Hematopoietic multipotent progenitor cell (in vitro differentiated cells): ENCODE data around the gene GPC2. TPM values are rescaled to one million over a fixed set of nuclear protein-coding genes. Genes with fewer than 3 reads are reported as not detected.
"Not testable (repeated sequence)": the region's sequence is repeated elsewhere in the genome, so short reads cannot be mapped to it uniquely, and the experiment has no call there.

Experiments used
- DNase-seq, 3 donors: peaks; one replicate each; pipeline ENCODE4 v3.0.0-alpha.2; 2011 to 2015; ENCODE audit warnings: low read depth in 2 of 3, low spot score in 2 of 3
- total RNA-seq: library from RNA; depleted of rRNA; stranded (reverse); fragments of >200 nt; gene quantifications from one replicate; pipeline ENCODE4 v1.2.3, GENCODE V29; 2012

GPC2 gene
- total RNA-seq, 1 donor: 6.2 TPM

- no peak for DNase-seq
Measured at GRCh38 chr7:100208911-100209408, 31.8 kb upstream of the GPC2 start.

DNA sequence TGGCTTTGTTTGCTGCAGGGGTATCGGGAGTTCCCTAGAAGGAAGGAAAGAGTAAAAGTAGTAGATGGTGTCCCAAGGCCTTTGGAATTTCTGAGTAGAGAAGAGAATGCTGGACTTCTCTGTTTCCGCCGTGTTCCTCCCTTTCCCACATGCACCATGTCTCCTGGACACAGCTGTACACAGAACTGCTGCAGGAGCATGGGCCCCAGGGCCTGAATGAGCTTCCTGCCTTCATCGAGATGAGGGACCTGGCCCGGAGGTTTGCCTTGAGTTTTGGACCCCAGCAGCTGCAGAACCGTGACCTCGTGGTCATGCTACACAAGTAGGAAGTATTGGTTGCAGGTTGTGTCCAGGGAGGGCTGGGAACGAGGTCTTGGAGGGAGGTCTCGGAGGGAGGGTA is 27.3 kb upstream of the GPC2 start:
- no peak for DNase-seq

DNA sequence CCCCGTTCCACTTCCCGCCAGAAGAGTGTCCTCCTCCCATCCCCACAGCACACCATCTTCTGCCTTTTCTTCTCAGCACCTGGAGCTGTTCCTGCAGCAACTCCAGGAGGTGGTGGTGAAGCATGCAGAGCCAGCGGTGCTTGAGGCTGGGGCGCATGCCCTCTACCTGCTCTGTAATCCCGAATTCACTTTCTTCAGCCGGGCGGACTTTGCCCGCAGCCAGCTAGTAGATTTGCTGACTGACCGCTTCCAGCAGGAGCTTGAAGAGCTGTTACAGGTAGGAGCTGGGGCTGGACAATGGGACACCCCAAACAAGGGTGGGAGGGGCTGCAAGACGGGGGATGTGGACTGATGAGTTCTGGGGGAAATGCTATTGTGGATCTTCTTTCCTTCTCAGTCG is 23.5 kb upstream of the GPC2 start:
- DNase-seq: no peak

DNA sequence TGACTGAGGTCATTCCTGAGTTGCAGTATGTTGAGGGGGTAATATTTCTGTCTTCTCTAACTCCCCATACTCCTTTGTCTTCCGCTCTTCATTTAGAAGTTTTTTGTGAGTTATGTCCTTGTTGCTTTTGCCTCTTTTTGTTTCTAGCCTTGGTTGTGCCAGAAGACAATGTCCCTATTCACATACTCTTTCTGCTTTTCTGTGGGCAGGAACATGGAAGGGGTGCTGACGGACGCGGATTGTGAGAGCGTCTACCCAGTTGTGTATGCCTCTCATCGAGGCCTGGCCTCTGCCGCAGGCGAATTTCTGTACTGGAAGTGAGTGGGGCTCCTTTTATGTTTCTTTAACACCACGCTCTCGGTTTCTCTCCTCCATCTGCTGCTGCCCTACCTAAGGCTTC is 21.1 kb upstream of the GPC2 start:
- DNase-seq: no peak

DNA sequence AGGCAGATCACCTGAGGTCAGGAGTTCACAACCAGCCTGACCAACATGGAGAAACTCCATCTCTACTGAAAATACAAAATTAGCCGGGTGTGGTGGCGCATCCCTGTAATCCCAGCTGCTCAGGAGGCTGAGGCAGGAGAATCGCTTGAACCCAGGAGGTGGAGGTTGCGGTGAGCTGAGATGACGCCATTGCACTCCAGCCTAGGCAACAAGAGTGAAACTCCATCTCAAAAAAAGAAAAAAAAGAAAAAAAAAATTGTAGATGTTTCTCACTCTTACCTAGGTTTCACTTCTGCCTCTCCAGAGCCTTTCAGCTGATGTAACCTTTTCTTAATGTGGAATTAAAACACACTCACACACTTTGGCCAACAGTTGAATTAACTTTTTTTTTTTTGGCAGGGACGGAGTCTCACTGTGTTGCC is 18.7 kb upstream of the GPC2 start:
- DNase-seq: not testable (repeated sequence)

- DNase-seq: no peak
Measured at GRCh38 chr7:100195222-100195621, 18.0 kb upstream of the GPC2 start.

DNA sequence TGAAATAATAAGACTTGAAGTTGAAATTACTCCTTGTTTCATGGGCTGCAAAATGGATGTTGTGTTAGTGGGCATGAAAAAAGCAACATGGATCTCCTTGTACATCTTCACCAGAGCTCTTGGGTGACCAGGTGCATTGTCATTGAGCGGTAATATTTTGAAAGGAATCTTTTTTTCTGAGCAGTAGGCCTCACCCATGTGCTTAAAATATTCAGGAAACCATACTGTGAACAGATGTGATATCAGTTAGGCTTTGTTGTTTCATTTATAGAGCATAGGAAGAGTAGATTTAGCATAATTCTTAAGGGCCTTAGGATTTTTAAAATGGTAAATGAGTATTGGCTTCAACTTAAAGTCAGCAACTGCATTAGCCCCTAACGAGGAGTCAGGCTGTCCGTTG is 15.8 kb upstream of the GPC2 start:
- no peak for DNase-seq

DNA sequence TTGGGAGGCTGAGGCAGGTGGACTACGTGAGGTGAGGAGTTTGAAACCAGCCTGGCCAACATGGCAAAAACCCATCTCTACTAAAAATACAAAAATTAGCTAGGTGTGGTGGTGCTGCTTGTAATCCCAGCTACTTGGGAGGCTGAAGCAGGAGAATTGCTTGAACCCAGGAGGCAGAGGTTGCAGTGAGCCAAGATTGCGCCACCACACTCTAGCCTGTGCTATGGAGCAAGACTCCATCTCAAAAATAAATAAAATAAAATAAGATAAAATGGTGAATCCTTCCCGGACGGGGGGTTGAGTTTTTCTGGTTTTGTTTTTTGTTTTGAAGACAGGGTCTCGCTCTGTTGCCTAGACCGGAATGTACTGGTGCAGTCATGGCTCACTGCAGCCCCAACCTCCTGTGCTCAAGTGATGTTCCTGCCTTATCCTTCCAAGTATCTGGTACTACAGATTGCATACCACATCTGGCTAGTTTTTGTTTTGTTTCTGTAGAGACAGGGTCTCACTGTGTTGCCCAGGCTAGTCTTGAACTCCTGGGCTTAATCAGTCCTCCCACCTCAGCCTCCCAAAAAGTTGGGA is 15.2 kb upstream of the GPC2 start:
- DNase-seq: not testable (repeated sequence)

DNA sequence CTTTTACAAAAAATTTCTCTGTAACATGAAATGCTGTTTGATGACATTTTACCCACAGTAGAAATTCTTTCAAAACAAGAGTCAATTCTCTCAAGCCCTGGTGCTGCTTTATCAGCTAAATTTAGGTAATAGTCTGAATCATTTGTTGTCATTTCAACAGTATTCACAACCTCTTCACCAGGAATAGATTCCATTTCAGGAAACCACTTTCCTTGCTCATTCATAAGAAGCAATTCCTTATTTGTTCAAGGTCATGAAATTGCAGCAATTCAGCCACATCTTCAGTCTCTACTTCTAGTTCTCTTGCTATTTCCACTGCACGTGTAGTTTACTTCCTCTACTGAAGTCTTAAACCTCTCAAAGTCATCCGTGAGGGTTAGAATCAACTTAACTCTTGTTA is 14.6 kb upstream of the GPC2 start:
- no peak for DNase-seq

DNA sequence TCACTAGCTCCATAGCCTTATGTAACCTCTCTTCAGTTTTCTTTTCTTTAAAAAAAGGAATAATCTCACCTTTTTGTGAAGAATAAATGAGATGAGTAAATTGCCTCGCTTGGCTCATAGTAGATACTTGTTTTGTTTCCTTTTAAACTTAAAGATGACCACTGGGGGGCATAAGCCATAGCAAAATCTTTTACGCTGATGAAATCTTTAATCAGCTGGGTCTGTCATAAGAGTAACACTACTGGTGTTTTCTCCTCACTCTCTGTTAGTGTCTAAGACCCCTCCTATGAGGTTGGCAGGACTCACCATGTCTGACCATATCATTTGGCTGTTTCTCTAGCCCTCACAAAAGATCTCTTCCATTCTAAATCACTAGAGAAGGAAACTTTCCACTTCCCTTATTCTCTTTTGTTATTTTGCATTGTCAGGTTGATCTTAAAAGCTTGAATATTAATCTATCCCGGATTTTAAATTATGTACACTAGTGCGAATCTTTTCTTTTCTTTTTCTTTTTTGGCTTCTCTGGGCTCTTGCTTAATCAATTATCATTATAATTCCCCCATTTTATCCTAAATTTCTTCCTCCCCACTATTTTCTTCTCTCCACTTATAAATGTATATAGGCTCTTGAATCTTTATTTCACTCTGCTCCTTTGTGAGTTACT is 13.0 kb upstream of the GPC2 start:
- DNase-seq: peak in 2 of 3 donors; percentile 34 to 52

- no peak for DNase-seq
Measured at GRCh38 chr7:100189061-100189460, 11.9 kb upstream of the GPC2 start.

DNA sequence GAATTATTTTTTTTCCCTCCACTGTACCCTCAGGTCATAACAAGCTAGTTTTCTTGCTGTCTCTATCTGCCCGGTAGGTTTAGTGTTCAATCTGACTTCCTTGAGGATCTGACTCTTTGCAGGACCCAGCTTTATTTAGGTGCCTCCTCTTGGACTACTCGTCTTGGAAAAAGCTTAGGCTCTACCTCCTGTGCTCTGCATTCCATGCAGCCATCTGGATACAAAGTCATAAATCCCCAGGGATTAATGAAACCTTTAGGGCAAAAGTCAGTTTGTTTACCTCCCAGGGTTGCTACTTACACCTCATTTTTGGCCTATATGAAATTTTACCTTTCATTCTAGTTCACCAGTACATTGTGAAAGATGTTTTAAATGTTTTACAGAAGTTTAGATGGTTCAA is 8.5 kb upstream of the GPC2 start:
- no peak for DNase-seq

DNA sequence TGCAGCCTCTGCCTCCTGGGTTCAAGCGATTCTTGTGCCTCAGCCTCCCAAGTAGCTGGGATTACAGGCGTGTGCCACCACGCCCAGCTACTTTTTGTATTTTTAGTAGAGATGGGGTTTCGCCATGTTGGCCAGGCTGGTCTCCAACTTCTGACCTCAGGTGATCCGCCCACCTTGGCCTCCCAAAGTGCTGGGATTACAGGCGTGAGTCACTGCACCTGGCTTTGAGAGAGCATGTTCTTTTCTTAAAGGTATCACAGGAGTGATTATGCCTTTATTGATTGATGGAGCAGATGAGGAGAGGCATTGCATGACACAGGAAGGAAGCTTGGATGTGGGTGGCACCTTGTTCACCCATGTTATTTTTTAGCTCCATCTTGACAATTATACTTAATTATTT is 5.9 kb upstream of the GPC2 start:
- DNase-seq: not testable (repeated sequence)

- not testable (repeated sequence) for DNase-seq
Measured at GRCh38 chr7:100182616-100183015, 5.4 kb upstream of the GPC2 start.

DNA sequence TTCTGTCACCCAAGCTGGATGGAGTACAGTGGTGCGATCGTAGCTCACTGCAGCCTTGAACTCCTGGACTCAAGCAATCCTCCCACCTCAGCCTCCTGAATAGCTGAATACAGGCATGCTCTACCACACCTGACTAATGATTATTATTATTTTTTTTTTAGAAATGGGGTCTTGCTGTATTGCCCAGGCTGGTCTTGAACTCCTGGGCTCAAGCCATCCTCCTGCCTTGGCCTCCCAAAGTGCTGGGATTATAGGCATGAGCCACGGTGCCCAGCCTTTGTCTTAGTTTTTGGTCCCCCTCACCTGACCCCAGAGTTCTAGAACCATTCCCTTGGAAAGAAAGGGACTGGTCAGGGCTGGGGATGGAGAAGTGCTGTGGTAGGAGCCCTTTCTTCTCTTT is 2.9 kb upstream of the GPC2 start:
- not testable (repeated sequence) for DNase-seq

- no peak for DNase-seq
Measured at GRCh38 chr7:100176096-100177044, 811 bp downstream of the GPC2 start.

DNA sequence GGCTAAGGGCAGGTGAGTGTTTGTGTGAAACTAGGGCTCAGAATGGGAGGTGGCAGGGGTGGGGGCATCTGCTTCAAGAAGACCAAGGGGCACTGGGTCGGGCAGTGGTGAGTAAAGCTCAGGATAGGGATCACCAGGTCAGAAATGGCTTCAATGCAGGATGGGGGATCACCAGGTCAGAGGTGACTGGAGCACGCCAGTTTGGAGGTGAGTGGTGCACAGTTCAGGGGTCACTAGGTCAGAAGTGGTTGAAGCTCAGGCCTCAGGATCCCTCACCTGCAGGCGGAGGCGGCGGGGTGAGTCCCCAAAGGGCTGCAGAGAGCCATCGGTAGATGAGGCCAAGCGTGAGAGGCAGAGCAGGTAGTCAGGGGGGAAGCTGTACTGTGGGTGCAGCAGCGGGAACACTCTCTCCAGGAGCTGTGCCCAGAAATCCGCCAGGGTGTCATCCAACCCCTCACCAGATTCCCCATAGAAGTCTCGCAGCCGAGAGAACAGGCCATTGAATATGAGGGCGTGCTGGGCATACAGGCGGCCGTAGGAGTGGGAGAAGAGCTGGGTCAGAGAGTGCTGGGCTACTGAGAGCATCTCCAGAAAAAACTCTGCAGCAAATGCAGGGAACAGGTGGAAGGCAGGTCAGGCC is 1.8 kb downstream of the GPC2 start:
- no peak for DNase-seq

GRCh38 chr7:100174582-100174981 is 2.6 kb downstream of the GPC2 start:
- no peak for DNase-seq

DNA sequence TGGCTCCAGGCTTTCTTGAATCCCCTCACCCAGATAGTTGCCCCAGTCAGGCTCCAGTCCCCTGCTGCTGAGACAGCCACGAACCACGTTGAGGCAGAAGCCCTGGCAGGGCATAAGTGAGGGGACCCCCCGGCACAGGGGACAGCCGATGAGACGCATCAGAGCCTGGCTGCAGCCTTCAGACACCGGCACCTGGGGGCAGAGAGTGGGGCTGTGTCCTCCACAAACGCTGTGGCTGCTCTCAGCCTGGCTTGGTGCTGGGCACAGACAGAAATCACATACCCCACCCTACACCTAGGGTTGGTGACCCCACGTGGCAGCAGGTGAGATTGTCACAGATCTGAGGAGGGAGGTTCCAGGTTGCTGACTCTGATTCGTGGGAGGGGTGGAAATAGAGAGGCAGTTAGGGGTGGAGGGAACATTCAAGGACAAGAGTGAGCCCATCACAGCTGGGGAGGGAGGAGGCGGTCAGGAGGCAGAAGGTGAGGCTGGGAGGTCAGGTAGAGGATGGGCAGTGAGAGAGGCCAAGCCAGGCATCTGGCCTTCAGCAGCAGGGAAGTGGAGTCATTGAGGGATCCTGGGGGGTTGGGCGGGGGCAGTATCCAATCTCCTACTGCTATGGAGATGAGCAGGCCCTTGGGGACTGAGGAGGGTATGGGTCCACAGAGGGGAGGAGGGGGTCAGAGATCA is 3.2 kb downstream of the GPC2 start:
- no peak for DNase-seq

GRCh38 chr7:100171840-100172239 is 5.3 kb downstream of the GPC2 start:
- DNase-seq: no peak
